GM12892 (cell line): ENCODE data around the gene MGST1. TPM values are rescaled to one million over a fixed set of nuclear protein-coding genes. Genes with fewer than 3 reads are reported as not detected.

ENCODE experiments used
- DNase-seq: peaks from one replicate; pipeline ENCODE4 v3.0.0; 2011; ENCODE audit not compliant: insufficient read length
- FAIRE-seq: peaks from 2 replicates; lab custom pipeline; 2011; peaks lifted over from hg19 to GRCh38; lab: Jason Lieb, UNC
- POLR2A ChIP-seq: IDR thresholded peaks from 2 replicates; pipeline ENCODE4 v1.6.1; 2011; ENCODE audit warnings: low read depth, low read length, control low read depth
- POLR2AphosphoS5 ChIP-seq: IDR thresholded peaks from 2 replicates; pipeline ENCODE4 v1.6.1; 2011; ENCODE audit warnings: low read depth, low read length, control low read depth
- TAF1 ChIP-seq: IDR thresholded peaks from 2 replicates; pipeline ENCODE4 v1.6.1; 2011; ENCODE audit warnings: low read depth, mild to moderate bottlenecking, control low read depth, low read length, borderline replicate concordance
- polyA plus RNA-seq: library from polyadenylated mRNA; unstranded; fragments of >200 nt; gene quantifications from one replicate; pipeline ENCODE4 v1.2.1, GENCODE V29; 2012; ENCODE audit warnings: missing spikeins, inconsistent platforms; ENCODE audit not compliant: missing spikeins

MGST1 gene
- polyA plus RNA-seq, result 14.6 TPM

GRCh38 chr12:16347391-16348298 lies at the start of gene MGST1:
Gene MGST1, plus strand, starts transcription at chr12:16347645. Its CDS starts 6,608 bp downstream, at chr12:16354253.
- FAIRE-seq (no peak), DNase-seq (no peak)
- TF ChIP-seq POLR2A (no peak), POLR2AphosphoS5 (no peak)

- TF ChIP-seq POLR2A (no peak), POLR2AphosphoS5 (no peak), TAF1 (no peak)
- no peak for DNase-seq
Observed at GRCh38 chr12:16299403-16299802, 48.0 kb upstream of the MGST1 start.

GRCh38 chr12:16300122-16300521 lies 47.3 kb upstream of the MGST1 start:
- DNase-seq (no peak), FAIRE-seq (no peak)
- TF ChIP-seq POLR2A, result no peak
- TF ChIP-seq POLR2AphosphoS5, result no peak
- no peak for TF ChIP-seq TAF1

More at GRCh38 chr12:16299403-16299802, 48.0 kb upstream of the MGST1 start:
- FAIRE-seq, result no peak

- DNase-seq (no peak), FAIRE-seq (no peak)
- TF ChIP-seq POLR2A (no peak), TAF1 (no peak), POLR2AphosphoS5 (no peak)
Observed at GRCh38 chr12:16300736-16301135, 46.7 kb upstream of the MGST1 start.

GRCh38 chr12:16303939-16304338 lies 43.5 kb upstream of the MGST1 start:
- TF ChIP-seq TAF1 (no peak), POLR2AphosphoS5 (no peak), POLR2A (no peak)
- FAIRE-seq (no peak), DNase-seq (no peak)

- DNase-seq, result no peak
- FAIRE-seq, result no peak
- TF ChIP-seq TAF1 (no peak), POLR2A (no peak)
Observed at GRCh38 chr12:16307856-16308475, 39.5 kb upstream of the MGST1 start.

GRCh38 chr12:16310934-16311333 lies 36.5 kb upstream of the MGST1 start:
- TF ChIP-seq TAF1 (no peak), POLR2AphosphoS5 (no peak), POLR2A (no peak)
- no peak for FAIRE-seq
- DNase-seq, result no peak

GRCh38 chr12:16323010-16323409 lies 24.4 kb upstream of the MGST1 start:
- FAIRE-seq (no peak), DNase-seq (no peak)

GRCh38 chr12:16323638-16324037 lies 23.8 kb upstream of the MGST1 start:
- TF ChIP-seq POLR2A (no peak), POLR2AphosphoS5 (no peak), TAF1 (no peak)
- FAIRE-seq (no peak), DNase-seq (no peak)

More at GRCh38 chr12:16323010-16323409, 24.4 kb upstream of the MGST1 start:
- TF ChIP-seq POLR2A (no peak), TAF1 (no peak), POLR2AphosphoS5 (no peak)

GRCh38 chr12:16324272-16324671 lies 23.2 kb upstream of the MGST1 start:
- FAIRE-seq (no peak), DNase-seq (no peak)
- TF ChIP-seq POLR2A, result no peak
- no peak for TF ChIP-seq TAF1

GRCh38 chr12:16324772-16325171 lies 22.7 kb upstream of the MGST1 start:
- FAIRE-seq, result no peak

GRCh38 chr12:16325426-16325825 lies 22.0 kb upstream of the MGST1 start:
- no peak for DNase-seq
- no peak for FAIRE-seq
- TF ChIP-seq POLR2AphosphoS5, result no peak

More at GRCh38 chr12:16324772-16325171, 22.7 kb upstream of the MGST1 start:
- TF ChIP-seq POLR2AphosphoS5 (no peak), POLR2A (no peak), TAF1 (no peak)
- no peak for DNase-seq
